ENCODE results near the gene SPATS2.

Gene SPATS2

GRCh38 chr12:49470986-49471385, 103.7 kb downstream of the SPATS2 start:
- no peaks in the 10 kb centered on the region for H3K36me3 ChIP-seq (ENCODE audit: control insufficient read depth, insufficient read depth, low read length)
- no peaks in the 10 kb centered on the region for H3K27me3 ChIP-seq (ENCODE audit: control insufficient read depth, insufficient read depth, low read length)
- no peaks in the 10 kb centered on the region for H3K9me3 ChIP-seq (ENCODE audit: control insufficient read depth, low read length)

GRCh38 chr12:49471557-49471956, 104.3 kb downstream of the SPATS2 start:
- H3K4me3 ChIP-seq (ENCODE audit: low read length), result no peak overlapping the region
- no peak overlapping the region for H3K9ac ChIP-seq (ENCODE audit: low read length)
- H3K36me3 ChIP-seq (ENCODE audit: control insufficient read depth, insufficient read depth, low read length), result no peaks in the 10 kb centered on the region
- H3K9me3 ChIP-seq (ENCODE audit: control insufficient read depth, low read length), result no peaks in the 10 kb centered on the region
- H3K27me3 ChIP-seq (ENCODE audit: control insufficient read depth, insufficient read depth, low read length), result no peaks in the 10 kb centered on the region
- no peaks in the 10 kb centered on the region for H3K4me1 ChIP-seq (ENCODE audit: control insufficient read depth, insufficient read depth, low read length)

More at GRCh38 chr12:49470986-49471385, 103.7 kb downstream of the SPATS2 start:
- Histone ChIP-seq H3K9ac (ENCODE audit: low read length) (no peak overlapping the region), H3K4me3 (ENCODE audit: low read length) (no peak overlapping the region), H3K4me1 (ENCODE audit: control insufficient read depth, insufficient read depth, low read length) (no peaks in the 10 kb centered on the region)

GRCh38 chr12:49476091-49476490, 108.8 kb downstream of the SPATS2 start:
- no peaks in the 10 kb centered on the region for H3K36me3 ChIP-seq (ENCODE audit: control insufficient read depth, insufficient read depth, low read length)

GRCh38 chr12:49478949-49479664, 111.8 kb downstream of the SPATS2 start:
- H3K4me1 ChIP-seq (ENCODE audit: control insufficient read depth, insufficient read depth, low read length), result no peaks in the 10 kb centered on the region
- H3K9ac ChIP-seq (ENCODE audit: low read length), result no peak overlapping the region
- H3K36me3 ChIP-seq (ENCODE audit: control insufficient read depth, insufficient read depth, low read length), result no peaks in the 10 kb centered on the region
- H3K9me3 ChIP-seq (ENCODE audit: control insufficient read depth, low read length), result no peaks in the 10 kb centered on the region
- no peak overlapping the region for H3K4me3 ChIP-seq (ENCODE audit: low read length)
- H3K27me3 ChIP-seq (ENCODE audit: control insufficient read depth, insufficient read depth, low read length), result no peaks in the 10 kb centered on the region

More at GRCh38 chr12:49476091-49476490, 108.8 kb downstream of the SPATS2 start:
- H3K27me3 ChIP-seq (ENCODE audit: control insufficient read depth, insufficient read depth, low read length), result no peaks in the 10 kb centered on the region
- no peak overlapping the region for H3K9ac ChIP-seq (ENCODE audit: low read length)
- H3K4me1 ChIP-seq (ENCODE audit: control insufficient read depth, insufficient read depth, low read length), result no peaks in the 10 kb centered on the region
- H3K9me3 ChIP-seq (ENCODE audit: control insufficient read depth, low read length), result no peaks in the 10 kb centered on the region
- H3K4me3 ChIP-seq (ENCODE audit: low read length), result no peak overlapping the region

- Histone ChIP-seq H3K27me3 (ENCODE audit: control insufficient read depth, insufficient read depth, low read length) (no peaks in the 10 kb centered on the region), H3K36me3 (ENCODE audit: control insufficient read depth, insufficient read depth, low read length) (no peaks in the 10 kb centered on the region), H3K4me1 (ENCODE audit: control insufficient read depth, insufficient read depth, low read length) (no peaks in the 10 kb centered on the region), H3K9me3 (ENCODE audit: control insufficient read depth, low read length) (no peaks in the 10 kb centered on the region), H3K4me3 (ENCODE audit: low read length) (no peak overlapping the region), H3K9ac (ENCODE audit: low read length) (no peak overlapping the region)
Measured at GRCh38 chr12:49482095-49483051, 115.1 kb downstream of the SPATS2 start.

GRCh38 chr12:49483619-49484018, 116.4 kb downstream of the SPATS2 start:
- no peaks in the 10 kb centered on the region for H3K36me3 ChIP-seq (ENCODE audit: control insufficient read depth, insufficient read depth, low read length)
- no peaks in the 10 kb centered on the region for H3K4me1 ChIP-seq (ENCODE audit: control insufficient read depth, insufficient read depth, low read length)
- H3K9me3 ChIP-seq (ENCODE audit: control insufficient read depth, low read length), result no peaks in the 10 kb centered on the region
- no peaks in the 10 kb centered on the region for H3K27me3 ChIP-seq (ENCODE audit: control insufficient read depth, insufficient read depth, low read length)
- H3K4me3 ChIP-seq (ENCODE audit: low read length), result no peak overlapping the region
- H3K9ac ChIP-seq (ENCODE audit: low read length), result no peak overlapping the region

GRCh38 chr12:49487605-49488004, 120.3 kb downstream of the SPATS2 start:
- Histone ChIP-seq H3K4me3 (ENCODE audit: low read length) (no peak overlapping the region), H3K9ac (ENCODE audit: low read length) (no peak overlapping the region), H3K4me1 (ENCODE audit: control insufficient read depth, insufficient read depth, low read length) (no peaks in the 10 kb centered on the region), H3K9me3 (ENCODE audit: control insufficient read depth, low read length) (no peaks in the 10 kb centered on the region), H3K27me3 (ENCODE audit: control insufficient read depth, insufficient read depth, low read length) (no peaks in the 10 kb centered on the region), H3K36me3 (ENCODE audit: control insufficient read depth, insufficient read depth, low read length) (no peaks in the 10 kb centered on the region)

- Histone ChIP-seq H3K27me3 (ENCODE audit: control insufficient read depth, insufficient read depth, low read length) (no peaks in the 10 kb centered on the region), H3K4me3 (ENCODE audit: low read length) (no peak overlapping the region), H3K4me1 (ENCODE audit: control insufficient read depth, insufficient read depth, low read length) (no peaks in the 10 kb centered on the region), H3K9me3 (ENCODE audit: control insufficient read depth, low read length) (no peaks in the 10 kb centered on the region), H3K36me3 (ENCODE audit: control insufficient read depth, insufficient read depth, low read length) (no peaks in the 10 kb centered on the region), H3K9ac (ENCODE audit: low read length) (no peak overlapping the region)
Measured at GRCh38 chr12:49489154-49489553, 121.9 kb downstream of the SPATS2 start.

GRCh38 chr12:49489720-49490119, 122.5 kb downstream of the SPATS2 start:
- Histone ChIP-seq H3K9me3 (ENCODE audit: control insufficient read depth, low read length) (no peaks in the 10 kb centered on the region), H3K27me3 (ENCODE audit: control insufficient read depth, insufficient read depth, low read length) (no peaks in the 10 kb centered on the region), H3K4me1 (ENCODE audit: control insufficient read depth, insufficient read depth, low read length) (no peaks in the 10 kb centered on the region), H3K36me3 (ENCODE audit: control insufficient read depth, insufficient read depth, low read length) (no peaks in the 10 kb centered on the region), H3K4me3 (ENCODE audit: low read length) (no peak overlapping the region), H3K9ac (ENCODE audit: low read length) (no peak overlapping the region)

GRCh38 chr12:49491823-49492222, 124.6 kb downstream of the SPATS2 start:
- Histone ChIP-seq H3K9me3 (ENCODE audit: control insufficient read depth, low read length) (no peaks in the 10 kb centered on the region), H3K36me3 (ENCODE audit: control insufficient read depth, insufficient read depth, low read length) (no peaks in the 10 kb centered on the region), H3K4me3 (ENCODE audit: low read length) (no peak overlapping the region), H3K9ac (ENCODE audit: low read length) (no peak overlapping the region), H3K4me1 (ENCODE audit: control insufficient read depth, insufficient read depth, low read length) (no peaks in the 10 kb centered on the region), H3K27me3 (ENCODE audit: control insufficient read depth, insufficient read depth, low read length) (no peaks in the 10 kb centered on the region)

- Histone ChIP-seq H3K4me1 (ENCODE audit: control insufficient read depth, insufficient read depth, low read length) (no peaks in the 10 kb centered on the region), H3K27me3 (ENCODE audit: control insufficient read depth, insufficient read depth, low read length) (no peaks in the 10 kb centered on the region), H3K36me3 (ENCODE audit: control insufficient read depth, insufficient read depth, low read length) (no peaks in the 10 kb centered on the region), H3K9ac (ENCODE audit: low read length) (no peak overlapping the region), H3K9me3 (ENCODE audit: control insufficient read depth, low read length) (no peaks in the 10 kb centered on the region), H3K4me3 (ENCODE audit: low read length) (no peak overlapping the region)
Measured at GRCh38 chr12:49493900-49494299, 126.6 kb downstream of the SPATS2 start.

Measured in mucosa of stomach (tissue), 1 donor.